IgD-negative memory B cell (primary cell): ENCODE results near the gene GRK5. TPM values are rescaled to one million over a fixed set of nuclear protein-coding genes. Genes with fewer than 3 reads are reported as not detected.
A peak's percentile ranks its signal among the peaks of the same experiment; 100 is the strongest.

Source experiments
- H3K27ac Mint-ChIP-seq, 3 donors: one replicate each; pipeline ENCODE4 v1.8.0; 2020 to 2022; ENCODE audit warnings: mild to moderate bottlenecking in 3 of 3, mixed read lengths in 3 of 3, moderate library complexity in 1 of 3
- H3K27me3 Mint-ChIP-seq: one replicate; pipeline ENCODE4 v1.8.0; 2021; ENCODE audit warnings: mixed read lengths
- H3K36me3 Mint-ChIP-seq: one replicate; pipeline ENCODE4 v1.8.0; 2020; ENCODE audit warnings: mild to moderate bottlenecking, mixed read lengths
- H3K4me1 Mint-ChIP-seq, 3 donors: one replicate each; pipeline ENCODE4 v1.8.0; 2020 to 2022; ENCODE audit warnings: mixed read lengths in 3 of 3, mild to moderate bottlenecking in 1 of 3
- H3K4me3 Mint-ChIP-seq, 4 donors: one replicate each; pipeline ENCODE4 v1.8.0; 2020 to 2022; ENCODE audit warnings: mild to moderate bottlenecking in 4 of 4, mixed read lengths in 4 of 4, moderate library complexity in 3 of 4
- H3K9me3 Mint-ChIP-seq, 3 donors: one replicate each; pipeline ENCODE4 v1.8.0; 2020 to 2021; ENCODE audit warnings: mixed read lengths in 3 of 3, mild to moderate bottlenecking in 1 of 3
- polyA plus RNA-seq: library from polyadenylated mRNA; unstranded; fragments of 300-500 nt; fragmentation: Illumina TruSeq; gene quantifications from one replicate; pipeline ENCODE4 v1.2.3, GENCODE V29; 2021

The GRK5 gene
- polyA plus RNA-seq, 1 donor from 2014 or later = 18.1 TPM

DNA sequence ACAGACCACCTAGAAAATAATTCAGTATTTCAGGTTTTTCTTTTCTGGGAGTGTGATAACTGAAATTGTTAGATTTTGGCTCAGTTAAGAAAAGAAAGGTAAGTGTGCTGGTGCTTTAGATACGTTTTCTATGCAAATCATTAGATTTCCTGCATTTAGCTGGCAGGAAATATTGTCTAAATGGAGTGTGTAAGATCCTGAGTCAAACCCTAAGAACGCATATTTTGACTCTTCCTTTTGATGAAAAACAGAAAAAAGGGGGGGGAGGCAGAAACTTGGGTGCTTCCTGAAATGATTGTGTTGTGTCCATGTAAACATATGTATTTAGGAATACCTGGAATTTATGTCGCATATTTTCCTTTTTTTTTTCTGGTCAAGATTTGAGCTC lies 1.2 kb downstream of the GRK5 start:
- Mint-ChIP-seq H3K9me3 (no peaks in the 10 kb centered on the region), H3K4me3 (peak overlapping the region; percentile 78 to 100 (median 96)), H3K27ac (peak overlapping the region; percentile 67 to 94 (median 91)), H3K4me1 (peaks cover 10 to 42% (median 29%) of the 10 kb centered on the region in 3 donors), H3K27me3 (no peaks in the 10 kb centered on the region), H3K36me3 (no peaks in the 10 kb centered on the region)

DNA sequence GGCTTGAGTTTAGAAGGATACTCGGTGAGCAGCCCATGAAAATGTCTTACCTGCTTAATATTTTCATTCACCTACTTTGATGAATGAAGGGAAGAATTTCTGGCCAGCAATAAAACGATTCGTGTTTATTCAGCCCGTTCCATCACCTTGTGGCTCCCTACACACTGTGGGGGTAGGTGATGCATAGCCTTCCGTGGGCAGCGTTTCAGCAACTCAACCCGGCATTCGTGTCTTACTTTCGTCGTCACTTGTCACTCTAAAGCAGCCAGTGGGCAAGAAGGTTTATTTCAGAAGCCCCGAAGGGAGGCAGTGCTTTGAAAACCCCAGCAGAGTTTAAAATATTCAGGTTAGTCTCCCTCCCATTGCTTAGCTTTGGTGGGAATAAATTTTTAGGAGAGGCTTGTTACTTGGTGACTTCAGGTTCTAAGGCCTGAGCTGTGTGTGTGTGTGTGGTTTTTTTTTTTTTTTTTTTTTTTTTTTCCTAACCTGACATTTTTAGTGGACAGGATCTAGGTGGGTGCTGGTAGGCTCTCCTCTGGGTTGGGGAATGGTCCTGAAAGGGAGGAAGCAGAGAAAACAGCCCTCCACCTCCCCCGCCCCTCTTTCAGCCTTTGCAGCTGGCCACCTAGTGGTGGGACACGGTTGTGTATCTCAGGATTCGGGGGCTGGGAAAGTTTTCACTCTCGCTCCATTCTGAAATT lies 1.8 kb downstream of the GRK5 start:
- no peaks in the 10 kb centered on the region for H3K9me3 Mint-ChIP-seq
- peak overlapping the region; percentile 67 to 94 (median 91) for H3K27ac Mint-ChIP-seq

DNA sequence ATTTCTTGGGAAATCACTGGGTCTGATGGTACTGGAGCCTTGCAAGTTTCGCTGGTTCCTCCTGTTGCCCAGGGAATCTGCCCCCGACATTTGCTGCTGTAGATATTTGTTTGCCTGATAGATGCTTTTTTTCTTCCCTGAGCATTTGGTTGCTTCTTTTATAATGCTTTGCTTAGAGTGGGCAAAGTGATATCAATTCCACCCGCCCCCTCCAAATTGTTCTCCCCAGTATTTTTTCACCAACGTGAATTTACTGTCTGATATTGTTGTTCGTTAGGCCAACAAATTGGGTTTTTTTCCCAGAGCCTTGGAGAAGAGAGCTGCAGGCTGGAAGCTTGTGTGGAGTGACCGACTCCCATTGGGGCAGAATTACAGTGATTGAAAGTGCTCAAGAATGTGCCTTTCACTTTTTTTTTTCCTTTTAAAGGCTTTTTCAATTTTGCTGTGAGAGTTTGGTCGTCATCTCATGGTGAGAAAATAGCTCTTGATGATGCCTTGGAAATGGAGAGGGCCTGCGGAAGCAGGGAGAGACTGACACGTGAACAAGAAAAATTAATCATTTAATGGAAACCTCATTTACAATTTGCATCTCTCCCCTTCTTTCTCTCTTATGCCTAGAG lies 2.5 kb downstream of the GRK5 start:
- Mint-ChIP-seq H3K4me3 (peak overlapping the region; percentile 78 to 100 (median 96)), H3K36me3 (peaks cover 2% of the 10 kb centered on the region), H3K9me3 (no peaks in the 10 kb centered on the region), H3K4me1 (peaks cover 14 to 37% (median 35%) of the 10 kb centered on the region in 3 donors), H3K27ac (peak overlapping the region; percentile 67 to 94 (median 91)), H3K27me3 (no peaks in the 10 kb centered on the region)

More for the DNA sequence above, 1.8 kb downstream of the GRK5 start:
- Mint-ChIP-seq H3K27me3 (no peaks in the 10 kb centered on the region), H3K36me3 (no peaks in the 10 kb centered on the region), H3K4me3 (peak overlapping the region; percentile 78 to 100 (median 96)), H3K4me1 (peaks cover 11 to 42% (median 33%) of the 10 kb centered on the region in 3 donors)

DNA sequence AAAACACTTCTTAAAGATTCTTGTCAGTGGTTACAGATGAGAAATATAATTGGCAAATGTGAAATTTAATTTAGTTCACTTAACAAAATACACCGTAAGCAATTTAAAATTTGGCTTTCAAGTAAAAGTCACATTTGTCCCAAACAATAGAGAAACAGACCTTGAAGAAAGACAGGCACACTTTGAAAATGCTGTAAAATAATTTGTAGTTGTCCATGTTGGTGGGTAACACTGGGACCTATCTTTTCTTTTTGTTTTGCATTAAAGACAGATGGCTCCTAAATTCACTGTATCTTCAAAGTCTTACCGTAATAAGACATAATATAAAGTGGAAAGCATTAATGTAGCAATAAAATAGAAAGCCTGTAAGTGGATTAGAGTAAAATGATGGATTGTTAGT lies 3.3 kb downstream of the GRK5 start:
- Mint-ChIP-seq H3K27me3 (no peaks in the 10 kb centered on the region), H3K36me3 (peaks cover 2% of the 10 kb centered on the region), H3K4me1 (peaks cover 14 to 37% (median 35%) of the 10 kb centered on the region in 3 donors), H3K27ac (peak overlapping the region in 2 of 3 donors; percentile 68 to 80), H3K4me3 (no peak overlapping the region), H3K9me3 (no peaks in the 10 kb centered on the region)

DNA sequence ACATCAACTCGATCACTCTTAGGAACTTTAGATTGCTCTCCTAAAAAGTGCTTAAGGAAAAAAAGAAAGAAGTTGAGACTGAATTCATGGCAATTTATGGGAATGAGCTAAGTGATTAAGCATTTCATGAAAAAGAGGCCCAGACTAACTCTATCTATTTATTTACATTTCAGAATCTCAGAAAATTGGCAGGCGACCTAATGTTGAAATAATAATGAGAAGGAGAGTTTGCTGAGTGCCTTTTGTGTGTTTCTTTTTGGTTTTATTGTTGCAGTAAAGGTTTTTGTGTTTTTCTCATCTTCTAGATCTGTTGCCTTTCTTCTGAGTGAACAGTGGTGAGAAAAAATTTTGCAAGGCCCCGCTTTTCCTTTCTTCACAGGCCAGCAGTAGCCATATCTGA lies 3.8 kb downstream of the GRK5 start:
- H3K27ac Mint-ChIP-seq = peak overlapping the region in 2 of 3 donors; percentile 68 to 80
- no peaks in the 10 kb centered on the region for H3K9me3 Mint-ChIP-seq
- peaks cover 2% of the 10 kb centered on the region for H3K36me3 Mint-ChIP-seq
- H3K27me3 Mint-ChIP-seq = no peaks in the 10 kb centered on the region
- peak overlapping the region in 1 of 4 donors; percentile 63 for H3K4me3 Mint-ChIP-seq
- peaks cover 9 to 33% (median 31%) of the 10 kb centered on the region in 3 donors for H3K4me1 Mint-ChIP-seq

DNA sequence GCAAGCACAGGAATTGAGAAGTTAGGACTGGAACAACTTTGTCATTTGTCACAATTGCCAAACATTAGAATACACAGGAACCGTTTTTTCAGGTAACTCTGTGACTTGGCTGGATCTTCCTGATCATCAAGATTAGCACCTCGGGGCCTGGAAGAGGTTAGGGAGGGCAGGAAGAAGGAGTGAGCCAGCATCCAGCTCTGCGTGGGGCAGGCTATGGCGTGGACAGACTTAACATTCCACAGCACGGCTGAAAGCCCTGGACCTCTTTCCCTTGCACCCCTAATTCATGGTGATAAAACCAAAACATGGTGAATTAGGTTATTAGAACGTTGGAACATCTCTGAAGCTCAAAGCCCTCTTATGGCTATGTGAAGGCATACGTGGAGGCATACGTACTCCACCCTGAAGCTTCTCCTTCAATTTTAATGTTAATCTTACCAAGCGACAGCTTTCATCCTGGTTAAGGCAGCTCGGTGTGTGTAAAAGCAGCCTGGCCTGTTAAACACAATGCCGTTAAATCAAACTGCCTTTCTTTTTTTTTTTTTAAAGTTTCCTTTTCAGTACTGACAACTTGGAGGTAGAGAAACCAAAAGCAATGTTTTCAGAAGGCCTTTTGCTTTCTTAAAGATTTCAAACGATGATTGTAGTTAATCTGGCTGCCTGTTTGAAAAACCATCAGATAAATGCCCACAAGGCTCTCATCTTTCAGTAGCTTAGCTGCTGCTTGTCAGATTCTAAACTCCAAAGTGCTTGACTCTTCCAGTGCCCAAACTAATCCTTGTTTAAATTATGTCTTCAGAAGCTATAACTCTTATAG lies 4.5 kb downstream of the GRK5 start:
- Mint-ChIP-seq H3K9me3 (no peaks in the 10 kb centered on the region), H3K27me3 (no peaks in the 10 kb centered on the region), H3K27ac (peak overlapping the region; percentile 46 to 68 (median 67)), H3K36me3 (peaks cover 2% of the 10 kb centered on the region), H3K4me3 (peak overlapping the region in 3 of 4 donors; percentile 22 to 63 (median 54)), H3K4me1 (peaks cover 7 to 31% (median 28%) of the 10 kb centered on the region in 3 donors)

DNA sequence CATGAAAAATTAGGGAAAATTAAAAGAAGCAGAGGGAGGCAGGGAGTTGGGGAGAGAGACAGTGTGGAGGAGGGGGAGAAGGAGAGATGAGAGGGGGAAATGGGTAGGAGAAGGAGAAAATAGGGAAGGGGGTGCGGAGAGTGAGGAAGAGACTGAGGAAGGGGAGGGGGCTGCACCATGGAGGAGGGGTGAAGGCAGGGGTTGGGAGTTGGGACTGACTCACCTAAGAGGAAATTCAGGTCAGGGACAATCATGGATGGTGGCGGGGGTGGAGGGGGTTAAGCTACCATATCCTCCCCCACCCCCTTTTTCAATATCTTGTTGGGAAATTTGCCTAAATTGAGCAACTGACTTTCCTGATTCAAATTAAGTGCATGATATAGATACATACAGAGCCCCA lies 8.0 kb downstream of the GRK5 start:
- H3K27ac Mint-ChIP-seq = no peak overlapping the region
- no peaks in the 10 kb centered on the region for H3K27me3 Mint-ChIP-seq
- peaks cover 10 to 23% (median 19%) of the 10 kb centered on the region in 3 donors for H3K4me1 Mint-ChIP-seq
- peaks cover 4% of the 10 kb centered on the region for H3K36me3 Mint-ChIP-seq
- no peaks in the 10 kb centered on the region for H3K9me3 Mint-ChIP-seq
- no peak overlapping the region for H3K4me3 Mint-ChIP-seq

DNA sequence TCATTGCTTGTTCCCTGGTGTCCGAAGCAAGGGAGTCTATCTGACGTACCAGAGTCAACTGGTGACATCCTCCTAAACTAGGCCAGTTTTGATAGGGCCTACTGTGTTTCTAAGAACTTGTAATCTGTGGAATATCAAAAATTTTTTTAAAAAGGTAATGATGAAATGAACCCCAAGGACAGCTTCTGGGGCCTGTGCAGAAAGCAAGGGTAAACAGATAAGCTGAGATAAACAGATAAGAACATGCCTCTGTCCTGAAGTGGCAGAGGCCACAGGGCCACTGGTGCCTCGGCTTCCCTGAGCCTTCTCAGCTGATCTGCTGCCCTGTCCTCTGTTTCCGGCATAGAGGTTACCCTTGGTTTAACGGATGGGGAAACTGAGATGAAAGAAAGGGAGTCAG lies 8.8 kb downstream of the GRK5 start:
- Mint-ChIP-seq H3K4me1 (peaks cover 12 to 24% (median 19%) of the 10 kb centered on the region in 3 donors), H3K27ac (no peak overlapping the region), H3K4me3 (peak overlapping the region in 1 of 4 donors; percentile 47), H3K27me3 (no peaks in the 10 kb centered on the region), H3K9me3 (no peaks in the 10 kb centered on the region), H3K36me3 (peaks cover 4% of the 10 kb centered on the region)

DNA sequence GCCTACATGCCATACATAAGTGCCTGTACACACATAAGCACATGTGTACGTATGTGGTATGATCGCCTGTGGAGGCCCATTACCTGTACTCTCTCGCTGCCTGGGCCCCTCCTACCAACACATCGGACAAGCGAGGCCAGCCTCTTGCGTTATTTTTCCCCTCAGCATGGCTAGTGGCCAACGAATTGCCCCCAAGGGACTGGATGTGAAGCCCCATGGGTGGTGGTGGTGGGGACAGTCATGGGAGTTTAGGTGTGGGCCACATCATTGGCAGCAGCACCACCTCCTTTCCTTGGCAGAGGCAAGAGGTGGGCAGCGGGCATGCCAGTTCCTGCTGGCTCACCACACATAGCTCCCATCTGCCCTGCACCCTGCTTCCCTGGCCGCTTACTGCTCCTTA lies 10.0 kb downstream of the GRK5 start:
- Mint-ChIP-seq H3K4me1 (peaks cover 10 to 26% (median 20%) of the 10 kb centered on the region in 3 donors), H3K36me3 (peaks cover 4% of the 10 kb centered on the region), H3K27me3 (no peaks in the 10 kb centered on the region), H3K27ac (no peak overlapping the region), H3K9me3 (no peaks in the 10 kb centered on the region), H3K4me3 (no peak overlapping the region)

DNA sequence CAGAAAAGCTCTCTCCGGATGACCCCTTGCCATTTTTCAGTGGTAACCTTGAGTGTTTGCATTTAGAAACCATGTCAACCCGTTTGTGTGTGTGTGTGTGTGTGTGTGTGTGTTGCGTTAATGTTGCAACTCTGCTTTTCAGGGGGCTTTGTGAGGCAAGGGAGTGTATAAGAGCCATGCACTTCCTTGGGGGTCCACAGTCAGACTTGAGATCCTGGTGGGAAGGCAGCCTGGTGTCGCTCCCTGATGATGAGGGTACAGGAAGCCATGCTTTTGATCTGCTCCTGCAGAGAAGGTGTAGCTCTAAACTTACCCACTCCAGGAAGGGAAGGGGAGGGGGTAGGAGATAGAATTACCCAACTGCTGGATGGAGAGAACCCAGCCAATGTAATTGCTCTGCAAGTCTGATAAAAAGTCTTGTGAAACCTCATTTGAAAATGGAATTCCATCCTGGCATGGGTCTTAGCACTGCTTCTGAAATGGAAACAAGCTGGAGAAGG lies 10.7 kb downstream of the GRK5 start:
- no peak overlapping the region for H3K4me3 Mint-ChIP-seq
- H3K27ac Mint-ChIP-seq = no peak overlapping the region
- peaks cover 9 to 27% (median 20%) of the 10 kb centered on the region in 3 donors for H3K4me1 Mint-ChIP-seq

DNA sequence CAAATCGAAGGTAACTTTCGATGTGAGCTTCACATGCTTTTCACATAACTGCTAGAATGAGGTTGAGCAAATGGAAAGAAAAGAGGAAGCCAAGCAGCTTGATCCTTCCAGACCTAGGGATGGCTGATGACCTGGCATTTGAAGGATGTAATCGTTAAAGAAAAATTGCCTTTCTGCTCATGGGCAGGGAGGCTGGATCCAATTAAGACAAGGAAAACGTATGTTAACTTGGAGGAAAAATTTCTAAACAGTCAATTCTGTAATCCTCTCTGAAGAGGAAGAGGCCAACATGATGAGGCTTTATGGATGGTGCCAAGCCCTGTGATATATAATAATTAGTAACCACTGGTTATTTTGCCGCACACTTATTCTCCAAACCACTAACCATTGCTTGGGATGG lies 12.5 kb downstream of the GRK5 start:
- Mint-ChIP-seq H3K27ac (no peak overlapping the region), H3K4me3 (no peak overlapping the region), H3K27me3 (no peaks in the 10 kb centered on the region), H3K36me3 (peaks cover 6% of the 10 kb centered on the region), H3K4me1 (peaks cover 11 to 23% (median 16%) of the 10 kb centered on the region in 3 donors), H3K9me3 (no peaks in the 10 kb centered on the region)

More for the DNA sequence above, 10.7 kb downstream of the GRK5 start:
- H3K9me3 Mint-ChIP-seq = no peaks in the 10 kb centered on the region
- H3K36me3 Mint-ChIP-seq = peaks cover 4% of the 10 kb centered on the region
- H3K27me3 Mint-ChIP-seq = no peaks in the 10 kb centered on the region

DNA sequence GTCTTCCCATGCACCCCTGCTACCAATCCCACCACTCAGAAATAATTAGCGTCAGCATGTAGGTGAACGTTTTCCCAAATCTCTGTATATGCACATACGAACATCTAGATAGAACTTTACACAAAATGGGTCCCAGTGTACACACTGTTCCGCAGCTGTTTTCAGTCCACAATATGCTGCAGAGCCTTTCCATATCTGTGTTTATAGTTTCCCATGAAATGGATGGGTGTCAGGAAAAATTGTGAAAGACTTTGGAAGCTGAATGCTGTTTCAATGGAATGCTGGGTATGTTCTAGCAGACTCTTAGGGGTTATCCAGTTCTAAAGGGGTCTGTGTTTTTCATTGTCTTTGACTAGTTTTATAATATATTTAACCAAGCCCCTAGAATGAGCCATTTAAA lies 13.8 kb downstream of the GRK5 start:
- Mint-ChIP-seq H3K4me1 (peaks cover 15 to 25% (median 16%) of the 10 kb centered on the region in 3 donors), H3K4me3 (no peak overlapping the region), H3K36me3 (peaks cover 6% of the 10 kb centered on the region), H3K27me3 (no peaks in the 10 kb centered on the region), H3K9me3 (no peaks in the 10 kb centered on the region), H3K27ac (peak overlapping the region in 1 of 3 donors; percentile 11)

DNA sequence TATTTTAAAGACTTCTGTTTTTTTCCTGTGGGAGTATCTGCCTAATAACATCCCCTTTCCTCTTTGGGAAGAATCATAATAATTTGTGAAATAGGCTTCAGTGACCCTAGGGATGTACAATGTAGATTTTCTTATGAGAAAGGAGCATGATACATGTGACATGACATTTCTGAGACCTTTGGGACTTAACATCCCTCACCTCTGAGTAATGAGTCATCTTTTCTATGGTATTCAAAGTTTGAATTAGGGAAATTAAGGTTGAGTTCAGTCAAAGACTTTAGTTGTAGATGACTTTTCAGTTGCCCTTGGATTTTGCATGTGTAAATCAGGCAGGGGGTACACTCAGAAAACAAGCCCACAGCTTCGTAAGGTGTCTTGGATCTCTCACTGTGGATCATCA lies 14.3 kb downstream of the GRK5 start:
- peak overlapping the region in 1 of 4 donors; percentile 28 for H3K4me3 Mint-ChIP-seq
- no peaks in the 10 kb centered on the region for H3K27me3 Mint-ChIP-seq
- H3K27ac Mint-ChIP-seq = peak overlapping the region in 1 of 3 donors; percentile 11
- H3K9me3 Mint-ChIP-seq = no peaks in the 10 kb centered on the region
- H3K4me1 Mint-ChIP-seq = peaks cover 15 to 25% (median 16%) of the 10 kb centered on the region in 3 donors
- H3K36me3 Mint-ChIP-seq = peaks cover 6% of the 10 kb centered on the region

DNA sequence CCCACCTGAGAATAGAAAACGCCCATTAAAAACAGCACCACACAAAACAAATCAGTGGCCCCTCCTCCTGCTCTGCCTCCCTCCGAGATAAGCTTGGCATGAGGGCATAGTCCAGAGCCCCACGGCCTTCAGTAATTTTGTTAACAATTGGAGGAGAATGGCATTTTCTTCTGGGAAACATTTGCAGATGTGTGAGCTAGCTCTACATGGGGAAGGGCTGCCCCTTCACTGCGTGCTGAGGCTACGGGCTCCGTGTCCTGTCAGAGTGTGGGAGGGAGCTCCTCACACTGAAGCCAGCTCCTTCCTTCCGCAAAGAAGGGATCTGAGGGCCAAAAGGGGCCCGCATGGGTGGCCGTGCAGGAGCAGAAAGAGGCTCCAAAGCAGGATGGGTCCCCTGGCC lies 15.2 kb downstream of the GRK5 start:
- H3K36me3 Mint-ChIP-seq = peaks cover 4% of the 10 kb centered on the region
- H3K4me1 Mint-ChIP-seq = peaks cover 10 to 23% (median 11%) of the 10 kb centered on the region in 3 donors
- no peak overlapping the region for H3K27ac Mint-ChIP-seq
- H3K9me3 Mint-ChIP-seq = no peaks in the 10 kb centered on the region
- H3K4me3 Mint-ChIP-seq = no peak overlapping the region
- H3K27me3 Mint-ChIP-seq = no peaks in the 10 kb centered on the region

DNA sequence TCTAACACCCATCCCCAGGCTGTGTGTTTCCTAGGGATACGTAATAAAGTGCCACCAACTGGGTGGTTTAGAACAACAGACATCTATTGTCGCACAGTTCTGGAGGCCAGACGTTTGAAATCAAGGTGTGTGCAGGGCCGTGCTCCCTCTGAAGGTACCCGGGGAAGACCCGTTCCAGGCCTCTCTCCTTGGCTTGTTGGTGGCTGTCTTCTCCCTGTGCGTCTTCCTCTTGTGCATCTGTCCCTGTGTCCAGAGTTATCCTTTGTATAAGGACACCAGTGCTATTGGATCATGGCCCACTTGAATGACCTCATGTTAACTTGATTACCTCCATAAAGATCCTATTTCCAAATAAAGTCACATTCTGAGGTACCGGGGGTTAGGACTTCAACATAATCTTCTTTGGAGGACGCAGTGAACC lies 15.6 kb downstream of the GRK5 start:
- H3K4me3 Mint-ChIP-seq = no peak overlapping the region
- no peak overlapping the region for H3K27ac Mint-ChIP-seq
- H3K36me3 Mint-ChIP-seq = peaks cover 4% of the 10 kb centered on the region
- no peaks in the 10 kb centered on the region for H3K9me3 Mint-ChIP-seq
- H3K4me1 Mint-ChIP-seq = peaks cover 10 to 22% (median 15%) of the 10 kb centered on the region in 3 donors
- H3K27me3 Mint-ChIP-seq = no peaks in the 10 kb centered on the region
